Esophagus squamous epithelium (tissue), 4 donors: ENCODE data around the gene IPCEF1.
"Not testable (repeated sequence)": the region's sequence is repeated elsewhere in the genome, so short reads cannot be mapped to it uniquely, and the experiment has no call there.

Experiments
- POLR2A ChIP-seq, 4 donors: fragments of 450-650 bp; IDR thresholded peaks; one replicate each; pipeline ENCODE4 v1.6.1; 2017; ENCODE audit warnings: antibody characterized with exemption in 4 of 4, mild to moderate bottlenecking in 4 of 4, moderate library complexity in 3 of 4
- TF ChIP-seq, protein P1 (sequence below), 6 experiments: fragments of 450-650 bp in 4 of 6; fragments of 200-600 bp in 2 of 6; sonication (generic) in 2 of 6; IDR thresholded peaks; one replicate each; pipeline ENCODE4 v1.5.1; 2016 to 2019; ENCODE audit warnings: antibody characterized with exemption in 6 of 6, mild to moderate bottlenecking in 4 of 6, moderate library complexity in 4 of 6

DNA sequence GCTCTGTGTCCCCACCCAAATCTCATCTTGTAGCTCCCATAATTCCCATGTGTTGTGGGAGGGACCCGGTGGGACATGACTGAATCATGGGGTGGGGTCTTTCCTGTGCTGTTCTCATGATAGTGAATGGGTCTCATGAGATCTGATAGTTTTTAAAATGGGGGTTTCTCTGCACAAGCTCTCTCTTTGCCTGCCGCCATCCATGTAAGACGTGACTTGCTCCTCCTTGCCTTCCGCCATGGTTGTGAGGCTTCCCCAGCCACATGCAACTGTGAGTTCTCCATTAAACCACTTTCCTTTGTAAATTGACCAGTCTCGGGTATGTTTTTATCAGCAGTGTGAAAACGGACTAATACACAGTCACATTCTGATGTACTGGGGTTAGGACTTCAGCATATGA is 49.5 kb downstream of the IPCEF1 start:
- TF ChIP-seq, protein P1, sequence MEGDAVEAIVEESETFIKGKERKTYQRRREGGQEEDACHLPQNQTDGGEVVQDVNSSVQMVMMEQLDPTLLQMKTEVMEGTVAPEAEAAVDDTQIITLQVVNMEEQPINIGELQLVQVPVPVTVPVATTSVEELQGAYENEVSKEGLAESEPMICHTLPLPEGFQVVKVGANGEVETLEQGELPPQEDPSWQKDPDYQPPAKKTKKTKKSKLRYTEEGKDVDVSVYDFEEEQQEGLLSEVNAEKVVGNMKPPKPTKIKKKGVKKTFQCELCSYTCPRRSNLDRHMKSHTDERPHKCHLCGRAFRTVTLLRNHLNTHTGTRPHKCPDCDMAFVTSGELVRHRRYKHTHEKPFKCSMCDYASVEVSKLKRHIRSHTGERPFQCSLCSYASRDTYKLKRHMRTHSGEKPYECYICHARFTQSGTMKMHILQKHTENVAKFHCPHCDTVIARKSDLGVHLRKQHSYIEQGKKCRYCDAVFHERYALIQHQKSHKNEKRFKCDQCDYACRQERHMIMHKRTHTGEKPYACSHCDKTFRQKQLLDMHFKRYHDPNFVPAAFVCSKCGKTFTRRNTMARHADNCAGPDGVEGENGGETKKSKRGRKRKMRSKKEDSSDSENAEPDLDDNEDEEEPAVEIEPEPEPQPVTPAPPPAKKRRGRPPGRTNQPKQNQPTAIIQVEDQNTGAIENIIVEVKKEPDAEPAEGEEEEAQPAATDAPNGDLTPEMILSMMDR (IDR thresholded peaks at IDR 0.05) = not testable (repeated sequence)
- not testable (repeated sequence) for TF ChIP-seq POLR2A (IDR thresholded peaks at IDR 0.05)
